MM.1S (cell line): ENCODE results near the gene MAPK6.

ENCODE experiments used
- DNase-seq: peaks from one replicate; pipeline ENCODE4 v3.0.0-alpha.2; 2015
- H2AFZ ChIP-seq: fragments of 300-600 bp; sonication (generic); 2 replicates; pipeline ENCODE4 v1.6.0; 2016; ENCODE audit warnings: antibody characterized with exemption, low read length
- H3F3A ChIP-seq: fragments of 300-600 bp; sonication (generic); 2 replicates; pipeline ENCODE4 v1.6.1; 2016; ENCODE audit warnings: mild to moderate bottlenecking, antibody characterized with exemption, low read length, moderate library complexity, mixed read lengths; ENCODE audit not compliant: insufficient read depth
- H3K27ac ChIP-seq: fragments of 300-600 bp; sonication (generic); 2 replicates; pipeline ENCODE4 v1.5.1; 2016; ENCODE audit warnings: mild to moderate bottlenecking, low read length
- H3K27me3 ChIP-seq: fragments of 300-600 bp; sonication (generic); replicated peaks from 2 replicates; pipeline ENCODE4 v1.6.0; 2016; ENCODE audit warnings: low read length; ENCODE audit not compliant: insufficient read depth
- H3K36me3 ChIP-seq: fragments of 300-600 bp; sonication (generic); replicated peaks from 2 replicates; pipeline ENCODE4 v1.6.1; 2016; ENCODE audit warnings: mild to moderate bottlenecking, low read length, mixed read lengths; ENCODE audit not compliant: insufficient read depth
- H3K4me1 ChIP-seq: fragments of 300-600 bp; sonication (generic); 2 replicates; pipeline ENCODE4 v1.6.1; 2016; ENCODE audit warnings: low read length, mixed read lengths
- H3K4me2 ChIP-seq: fragments of 300-600 bp; sonication (generic); 2 replicates; pipeline ENCODE4 v1.6.0; 2016; ENCODE audit warnings: low read depth, low read length
- H3K4me3 ChIP-seq: fragments of 300-600 bp; sonication (generic); 2 replicates; pipeline ENCODE4 v1.5.1; 2016; ENCODE audit warnings: low read length, mixed read lengths
- H3K79me2 ChIP-seq: fragments of 300-600 bp; sonication (generic); 2 replicates; pipeline ENCODE4 v1.6.1; 2016; ENCODE audit warnings: mixed run types, low read length, mixed read lengths
- H3K9ac ChIP-seq: fragments of 300-600 bp; sonication (generic); 2 replicates; pipeline ENCODE4 v1.6.1; 2016; ENCODE audit warnings: low read length, mixed read lengths
- H3K9me2 ChIP-seq: fragments of 300-600 bp; sonication (generic); replicated peaks from 2 replicates; pipeline ENCODE4 v1.6.1; 2016; ENCODE audit warnings: mild to moderate bottlenecking, low read length, mixed read lengths; ENCODE audit not compliant: insufficient read depth
- H3K9me3 ChIP-seq: fragments of 300-600 bp; sonication (generic); replicated peaks from 2 replicates; pipeline ENCODE4 v1.6.1; 2016; ENCODE audit warnings: mild to moderate bottlenecking, low read length, mixed read lengths; ENCODE audit not compliant: insufficient read depth
- H4K20me1 ChIP-seq: fragments of 300-600 bp; sonication (generic); 2 replicates; pipeline ENCODE4 v1.6.1; 2016; ENCODE audit warnings: mild to moderate bottlenecking, low read length, moderate library complexity, mixed read lengths; ENCODE audit not compliant: insufficient read depth
- EZH2 ChIP-seq: fragments of 300-600 bp; sonication (generic); optimal IDR thresholded peaks from 2 replicates; pipeline ENCODE3; 2017; ENCODE audit warnings: low read depth, mild to moderate bottlenecking, antibody characterized with exemption, low read length, mixed read lengths
- EZH2phosphoT487 ChIP-seq: fragments of 300-600 bp; sonication (generic); IDR thresholded peaks from 2 replicates; pipeline ENCODE4 v1.6.1; 2018; ENCODE audit warnings: antibody characterized with exemption, low read length
- TF ChIP-seq, protein P1 (sequence below): fragments of 300-600 bp; sonication (generic); IDR thresholded peaks from 2 replicates; pipeline ENCODE4 v1.5.1; 2016; ENCODE audit warnings: antibody characterized with exemption, low read length, mixed read lengths

The MAPK6 gene

DNA sequence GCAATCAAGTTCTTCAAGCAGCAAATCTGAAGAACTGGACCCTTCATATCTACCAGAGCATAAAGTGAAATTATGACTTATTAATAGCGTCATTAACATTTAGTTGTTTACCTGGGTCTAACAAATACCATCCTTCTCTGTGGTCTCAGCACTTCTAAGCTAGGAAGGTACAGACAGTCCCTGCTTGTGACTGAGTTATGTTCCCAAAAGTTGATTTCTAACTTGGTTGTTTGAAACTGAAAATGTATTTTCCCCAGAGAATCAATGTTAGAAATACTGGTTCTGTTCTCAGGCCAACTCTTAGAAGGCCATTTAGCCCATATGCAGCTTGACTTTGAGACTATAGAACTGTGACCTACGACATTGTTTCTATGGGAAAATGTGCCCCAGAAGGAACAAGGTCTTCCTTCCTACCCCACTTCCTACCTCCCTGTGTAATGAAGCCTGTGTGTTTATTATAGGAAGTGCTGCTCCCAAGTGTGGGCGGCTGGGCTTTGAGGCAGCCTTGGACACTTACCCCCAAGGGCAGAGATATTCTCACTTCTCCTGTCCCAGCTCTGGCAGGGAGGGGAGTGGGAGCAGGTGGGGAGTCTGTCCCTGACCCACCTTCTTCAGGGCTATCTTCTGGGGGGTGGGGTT lies 12.2 kb upstream of the MAPK6 start:
- no peaks in the 10 kb centered on the region for H3K9me3 ChIP-seq
- H3K27ac ChIP-seq = peak overlapping the region; percentile 53; the same call in 1 of the 2 replicates
- TF ChIP-seq EZH2 (no peak), EZH2phosphoT487 (no peak)
- TF ChIP-seq, protein P1, sequence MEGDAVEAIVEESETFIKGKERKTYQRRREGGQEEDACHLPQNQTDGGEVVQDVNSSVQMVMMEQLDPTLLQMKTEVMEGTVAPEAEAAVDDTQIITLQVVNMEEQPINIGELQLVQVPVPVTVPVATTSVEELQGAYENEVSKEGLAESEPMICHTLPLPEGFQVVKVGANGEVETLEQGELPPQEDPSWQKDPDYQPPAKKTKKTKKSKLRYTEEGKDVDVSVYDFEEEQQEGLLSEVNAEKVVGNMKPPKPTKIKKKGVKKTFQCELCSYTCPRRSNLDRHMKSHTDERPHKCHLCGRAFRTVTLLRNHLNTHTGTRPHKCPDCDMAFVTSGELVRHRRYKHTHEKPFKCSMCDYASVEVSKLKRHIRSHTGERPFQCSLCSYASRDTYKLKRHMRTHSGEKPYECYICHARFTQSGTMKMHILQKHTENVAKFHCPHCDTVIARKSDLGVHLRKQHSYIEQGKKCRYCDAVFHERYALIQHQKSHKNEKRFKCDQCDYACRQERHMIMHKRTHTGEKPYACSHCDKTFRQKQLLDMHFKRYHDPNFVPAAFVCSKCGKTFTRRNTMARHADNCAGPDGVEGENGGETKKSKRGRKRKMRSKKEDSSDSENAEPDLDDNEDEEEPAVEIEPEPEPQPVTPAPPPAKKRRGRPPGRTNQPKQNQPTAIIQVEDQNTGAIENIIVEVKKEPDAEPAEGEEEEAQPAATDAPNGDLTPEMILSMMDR = no peak
- no peaks in the 10 kb centered on the region for H4K20me1 ChIP-seq
- no peaks in the 10 kb centered on the region for H3K36me3 ChIP-seq
- H3K27me3 ChIP-seq = no peaks in the 10 kb centered on the region
- H3K4me2 ChIP-seq = peak overlapping the region; percentile 62
- no peaks in the 10 kb centered on the region for H3K79me2 ChIP-seq
- H3K9ac ChIP-seq = no peak overlapping the region
- H3K4me1 ChIP-seq = peaks cover 34% of the 10 kb centered on the region
- DNase-seq = no peak
- peak overlapping the region; percentile 4; the same call in 1 of the 2 replicates for H3K4me3 ChIP-seq
- peaks cover 10% of the 10 kb centered on the region; the same call in 1 of the 2 replicates for H3F3A ChIP-seq
- H2AFZ ChIP-seq = peak overlapping the region; percentile 25
- H3K9me2 ChIP-seq = no peaks in the 10 kb centered on the region

DNA sequence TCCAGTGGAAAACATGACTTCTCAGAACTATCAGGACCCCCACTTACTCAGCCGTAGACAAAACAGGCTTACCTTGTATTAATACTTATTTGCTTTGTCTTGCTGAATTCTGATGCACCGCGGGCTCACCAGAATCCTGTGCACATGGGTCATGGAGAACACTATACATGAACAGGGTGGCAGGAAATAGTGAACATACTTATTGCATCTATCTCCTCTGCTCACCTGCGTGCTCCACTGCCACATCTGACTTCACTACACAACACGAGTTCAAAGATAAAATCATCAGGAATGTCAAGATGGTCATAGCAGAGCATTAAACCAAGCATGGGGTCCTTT lies 10.7 kb upstream of the MAPK6 start:
- Histone ChIP-seq H2AFZ (no peak overlapping the region), H3K4me1 (peaks cover 32% of the 10 kb centered on the region), H4K20me1 (no peaks in the 10 kb centered on the region), H3K9ac (no peak overlapping the region), H3K4me2 (no peak overlapping the region), H3F3A (peaks cover 10% of the 10 kb centered on the region; the same call in 1 of the 2 replicates), H3K9me3 (no peaks in the 10 kb centered on the region), H3K9me2 (no peaks in the 10 kb centered on the region), H3K36me3 (no peaks in the 10 kb centered on the region), H3K27me3 (no peaks in the 10 kb centered on the region), H3K4me3 (no peak overlapping the region), H3K79me2 (no peaks in the 10 kb centered on the region), H3K27ac (no peak overlapping the region)
- TF ChIP-seq EZH2 = no peak
- TF ChIP-seq EZH2phosphoT487 = no peak
- TF ChIP-seq, protein P1 = no peak
- no peak for DNase-seq

DNA sequence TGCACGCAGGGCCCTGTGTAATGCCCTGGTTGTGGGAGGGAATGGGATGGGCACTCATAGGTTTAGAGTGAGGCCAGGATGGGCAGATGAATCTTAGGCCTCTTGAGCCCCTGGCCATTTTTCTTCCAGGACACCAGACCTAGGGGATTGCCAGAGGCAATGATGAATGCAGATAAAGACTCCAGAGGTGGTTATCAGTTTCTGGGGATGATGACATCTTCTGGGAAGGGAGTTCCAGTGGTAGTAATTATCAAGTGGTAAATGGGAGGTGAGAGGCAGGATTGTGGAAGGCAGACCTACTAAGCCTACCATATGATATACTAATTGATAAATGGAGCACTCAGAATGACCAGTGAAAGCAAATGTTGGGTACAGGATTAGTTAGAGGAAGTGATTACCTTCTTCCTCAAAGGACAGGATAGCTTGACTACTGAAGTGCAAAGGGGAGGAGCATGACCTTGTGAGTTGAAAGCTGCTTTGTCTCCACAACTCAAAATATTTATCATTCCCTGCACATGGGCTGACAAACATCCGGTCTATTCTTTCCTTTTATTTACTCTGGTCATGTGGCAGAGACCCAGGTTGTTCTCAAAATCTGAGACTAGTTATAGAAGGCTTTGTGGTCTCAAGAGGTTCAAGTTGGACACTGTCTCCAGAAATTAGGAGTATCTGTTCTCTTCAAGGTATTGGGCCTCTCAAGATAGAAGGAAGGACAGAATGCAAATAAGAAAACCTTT lies 10.2 kb upstream of the MAPK6 start:
- Histone ChIP-seq H3K9ac (no peak overlapping the region), H3K9me3 (no peaks in the 10 kb centered on the region), H3K4me2 (no peak overlapping the region), H3K79me2 (no peaks in the 10 kb centered on the region), H3K9me2 (no peaks in the 10 kb centered on the region), H2AFZ (0 out of 2 replicates have a peak overlapping the region, but pooled peaks have one; percentile 30), H3K27me3 (no peaks in the 10 kb centered on the region), H3K4me3 (no peak overlapping the region), H3F3A (peaks cover 10% of the 10 kb centered on the region; the same call in 1 of the 2 replicates), H4K20me1 (no peaks in the 10 kb centered on the region), H3K36me3 (no peaks in the 10 kb centered on the region), H3K27ac (no peak overlapping the region), H3K4me1 (peaks cover 30% of the 10 kb centered on the region)
- TF ChIP-seq EZH2phosphoT487 = no peak
- no peak for TF ChIP-seq EZH2
- TF ChIP-seq, protein P1 = no peak
- no peak for DNase-seq
